Measurements from ENCODE around the gene BCAS4. TPM values are rescaled to one million over a fixed set of nuclear protein-coding genes. Genes with fewer than 3 reads are reported as not detected.

BCAS4 gene
- total RNA-seq, 1 experiment from 2014 or later = 29.9 TPM

DNA sequence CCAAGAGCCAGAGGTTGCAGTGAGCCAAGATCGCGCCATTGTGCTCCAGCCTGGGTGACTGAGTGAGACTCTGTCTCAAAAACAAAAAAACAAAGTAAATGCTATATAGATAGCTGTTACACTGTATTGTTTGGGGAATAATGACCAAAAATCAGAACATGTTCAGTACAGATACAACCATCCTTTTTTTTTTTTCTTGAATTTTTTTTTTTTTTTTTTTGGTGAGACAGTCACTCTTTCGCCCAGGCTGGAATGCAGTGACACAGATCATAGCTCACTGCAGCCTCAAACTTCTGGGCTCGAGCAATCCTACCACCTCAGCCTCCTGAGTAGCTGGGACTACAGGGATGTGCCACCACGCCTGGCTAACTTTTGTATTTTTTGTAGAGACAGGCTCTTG lies 63.7 kb downstream of the BCAS4 start:
- intact Hi-C loops (cut with micrococcal nuclease; ENCODE audit: unreplicated experiment) = loop anchor here (5.0 kb wide), 1 partner anchor 66 kb away; no protein-coding TSS in a partner anchor
- TF ChIP-seq, protein P1, sequence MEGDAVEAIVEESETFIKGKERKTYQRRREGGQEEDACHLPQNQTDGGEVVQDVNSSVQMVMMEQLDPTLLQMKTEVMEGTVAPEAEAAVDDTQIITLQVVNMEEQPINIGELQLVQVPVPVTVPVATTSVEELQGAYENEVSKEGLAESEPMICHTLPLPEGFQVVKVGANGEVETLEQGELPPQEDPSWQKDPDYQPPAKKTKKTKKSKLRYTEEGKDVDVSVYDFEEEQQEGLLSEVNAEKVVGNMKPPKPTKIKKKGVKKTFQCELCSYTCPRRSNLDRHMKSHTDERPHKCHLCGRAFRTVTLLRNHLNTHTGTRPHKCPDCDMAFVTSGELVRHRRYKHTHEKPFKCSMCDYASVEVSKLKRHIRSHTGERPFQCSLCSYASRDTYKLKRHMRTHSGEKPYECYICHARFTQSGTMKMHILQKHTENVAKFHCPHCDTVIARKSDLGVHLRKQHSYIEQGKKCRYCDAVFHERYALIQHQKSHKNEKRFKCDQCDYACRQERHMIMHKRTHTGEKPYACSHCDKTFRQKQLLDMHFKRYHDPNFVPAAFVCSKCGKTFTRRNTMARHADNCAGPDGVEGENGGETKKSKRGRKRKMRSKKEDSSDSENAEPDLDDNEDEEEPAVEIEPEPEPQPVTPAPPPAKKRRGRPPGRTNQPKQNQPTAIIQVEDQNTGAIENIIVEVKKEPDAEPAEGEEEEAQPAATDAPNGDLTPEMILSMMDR (IDR thresholded peaks at IDR 0.05; ENCODE audit: insufficient read depth in 1 of 2, low read depth in 1 of 2, low read length in 1 of 2, severe bottlenecking in 1 of 2, unreplicated experiment in 1 of 2) = no peak
- Histone ChIP-seq H3K36me3 (ENCODE audit: control insufficient read depth, insufficient read depth, low read length) (no peaks in the 10 kb centered on the region), H3K4me3 (ENCODE audit: low read depth, low read length) (no peak overlapping the region), H3K9me3 (no peaks in the 10 kb centered on the region), H3K27me3 (replicated peaks; ENCODE audit: control insufficient read depth, insufficient read depth, low read length) (no peaks in the 10 kb centered on the region), H3K4me1 (peaks cover 17% of the 10 kb centered on the region)
- no peak overlapping the region for H3K27ac Mint-ChIP-seq (ENCODE audit: unreplicated experiment)
- no peaks in the 10 kb centered on the region for H3K9me3 Mint-ChIP-seq (ENCODE audit: unreplicated experiment)
- H3K4me1 Mint-ChIP-seq (ENCODE audit: low read depth, unreplicated experiment) = peaks cover 18% of the 10 kb centered on the region
- ChIA-PET POLR2A (no interaction called here), CTCF (interaction anchor here (0.6 to 0.8 kb wide), 2 partner anchors 71 to 110 kb away, joined by 3 to 7 read pairs; no protein-coding TSS in a partner anchor)
- H3K4me3 Mint-ChIP-seq (ENCODE audit: unreplicated experiment) = no peak overlapping the region
- H3K36me3 Mint-ChIP-seq (ENCODE audit: insufficient read depth, unreplicated experiment) = no peaks in the 10 kb centered on the region
- no peak for DNase-seq
- BruUV-seq (replicated peaks) = no TSS peak
- H3K27me3 Mint-ChIP-seq (ENCODE audit: insufficient read depth, unreplicated experiment) = no peaks in the 10 kb centered on the region

DNA sequence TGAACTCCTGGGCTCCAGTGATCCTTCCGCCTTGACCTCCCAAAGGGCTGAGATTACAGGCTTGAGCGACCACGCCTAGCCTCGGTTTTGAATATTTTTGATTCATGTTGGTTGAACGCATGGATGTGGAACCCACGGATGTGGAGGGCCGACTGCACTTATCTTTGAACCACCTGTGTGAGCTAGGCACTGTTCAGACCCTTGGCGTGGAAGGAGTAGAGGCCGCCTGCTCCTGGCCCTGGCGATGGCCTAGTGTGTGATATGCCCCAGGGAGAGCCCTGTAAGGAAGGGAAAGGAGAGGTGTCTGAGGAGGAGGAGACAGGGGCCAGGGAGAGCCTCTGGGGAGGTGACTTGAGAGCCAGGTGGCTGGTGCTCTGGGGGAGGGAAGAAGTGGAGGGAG lies 64.3 kb downstream of the BCAS4 start:
- Histone ChIP-seq H3K27me3 (replicated peaks; ENCODE audit: control insufficient read depth, insufficient read depth, low read length) (no peaks in the 10 kb centered on the region), H3K9me3 (no peaks in the 10 kb centered on the region), H3K4me3 (ENCODE audit: low read depth, low read length) (no peak overlapping the region), H3K36me3 (ENCODE audit: control insufficient read depth, insufficient read depth, low read length) (no peaks in the 10 kb centered on the region), H3K4me1 (peaks cover 17% of the 10 kb centered on the region)
- POLR2A ChIA-PET = no interaction called here
- H3K9me3 Mint-ChIP-seq (ENCODE audit: unreplicated experiment) = no peaks in the 10 kb centered on the region
- H3K27me3 Mint-ChIP-seq (ENCODE audit: insufficient read depth, unreplicated experiment) = no peaks in the 10 kb centered on the region
- H3K4me3 Mint-ChIP-seq (ENCODE audit: unreplicated experiment) = no peak overlapping the region
- H3K36me3 Mint-ChIP-seq (ENCODE audit: insufficient read depth, unreplicated experiment) = no peaks in the 10 kb centered on the region
- TF ChIP-seq, protein P1 (IDR thresholded peaks at IDR 0.05; ENCODE audit: insufficient read depth in 1 of 2, low read depth in 1 of 2, low read length in 1 of 2, severe bottlenecking in 1 of 2, unreplicated experiment in 1 of 2) = no peak
- CTCF ChIA-PET = interaction anchor here (0.6 to 0.8 kb wide), 2 partner anchors 70 to 110 kb away, joined by 3 to 7 read pairs; no protein-coding TSS in a partner anchor
- no peak for DNase-seq
- BruUV-seq (replicated peaks) = no TSS peak
- peaks cover 18% of the 10 kb centered on the region for H3K4me1 Mint-ChIP-seq (ENCODE audit: low read depth, unreplicated experiment)
- no peak overlapping the region for H3K27ac Mint-ChIP-seq (ENCODE audit: unreplicated experiment)
- intact Hi-C loops (cut with micrococcal nuclease; ENCODE audit: unreplicated experiment) = loop anchor here (5.0 kb wide), 1 partner anchor 67 kb away; no protein-coding TSS in a partner anchor

DNA sequence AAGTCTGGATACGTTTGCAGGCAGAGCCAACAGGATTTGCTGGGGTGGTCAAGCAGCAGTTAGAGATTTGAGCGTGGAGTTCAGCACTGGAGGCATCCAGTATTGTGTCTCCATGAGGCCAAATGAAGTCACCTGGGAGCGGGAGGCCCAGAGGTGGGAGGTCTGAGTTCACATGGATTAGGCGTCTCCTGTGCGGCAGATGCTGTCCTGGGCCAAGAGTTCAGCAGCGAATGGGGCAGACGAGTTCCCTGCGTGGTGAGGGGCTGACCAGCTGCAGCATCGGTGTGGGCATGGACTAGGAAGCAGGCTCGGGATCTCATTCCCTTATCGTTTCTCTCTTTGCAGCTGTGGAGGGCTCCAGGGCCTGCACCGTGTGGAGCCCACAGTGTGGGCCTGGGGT lies 66.2 kb downstream of the BCAS4 start:
- Mint-ChIP-seq H3K27ac (ENCODE audit: unreplicated experiment) (no peak overlapping the region), H3K9me3 (ENCODE audit: unreplicated experiment) (no peaks in the 10 kb centered on the region), H3K4me1 (ENCODE audit: low read depth, unreplicated experiment) (peaks cover 6% of the 10 kb centered on the region), H3K36me3 (ENCODE audit: insufficient read depth, unreplicated experiment) (peaks cover 6% of the 10 kb centered on the region), H3K4me3 (ENCODE audit: unreplicated experiment) (no peak overlapping the region), H3K27me3 (ENCODE audit: insufficient read depth, unreplicated experiment) (no peaks in the 10 kb centered on the region)
- ChIA-PET CTCF (no interaction called here), POLR2A (no interaction called here)
- H3K4me1 ChIP-seq = peaks cover 7% of the 10 kb centered on the region
- DNase-seq = no peak
- H3K27me3 ChIP-seq (replicated peaks; ENCODE audit: control insufficient read depth, insufficient read depth, low read length) = no peaks in the 10 kb centered on the region
- no TSS peak for BruUV-seq (replicated peaks)
- intact Hi-C loops (cut with micrococcal nuclease; ENCODE audit: unreplicated experiment) = no loop called here
- H3K9me3 ChIP-seq = no peaks in the 10 kb centered on the region
- TF ChIP-seq, protein P1 (IDR thresholded peaks at IDR 0.05; ENCODE audit: insufficient read depth in 1 of 2, low read depth in 1 of 2, low read length in 1 of 2, severe bottlenecking in 1 of 2, unreplicated experiment in 1 of 2) = no peak
- H3K36me3 ChIP-seq (ENCODE audit: control insufficient read depth, insufficient read depth, low read length) = no peaks in the 10 kb centered on the region
- no peak overlapping the region for H3K4me3 ChIP-seq (ENCODE audit: low read depth, low read length)

Measured in Caco-2 (cell line).